VCaP (cell line): ENCODE data around the gene KAT7.

Experiments used
- H3K27ac ChIP-seq: fragments of 450-650 bp; 2 replicates; pipeline ENCODE4 v1.5.1; 2017
- TF ChIP-seq, protein P1 (sequence below): fragments of 450-650 bp; conservative IDR thresholded peaks from 2 replicates; pipeline ENCODE4 v1.5.1; 2017; ENCODE audit warnings: mild to moderate bottlenecking, moderate library complexity

Gene KAT7

DNA sequence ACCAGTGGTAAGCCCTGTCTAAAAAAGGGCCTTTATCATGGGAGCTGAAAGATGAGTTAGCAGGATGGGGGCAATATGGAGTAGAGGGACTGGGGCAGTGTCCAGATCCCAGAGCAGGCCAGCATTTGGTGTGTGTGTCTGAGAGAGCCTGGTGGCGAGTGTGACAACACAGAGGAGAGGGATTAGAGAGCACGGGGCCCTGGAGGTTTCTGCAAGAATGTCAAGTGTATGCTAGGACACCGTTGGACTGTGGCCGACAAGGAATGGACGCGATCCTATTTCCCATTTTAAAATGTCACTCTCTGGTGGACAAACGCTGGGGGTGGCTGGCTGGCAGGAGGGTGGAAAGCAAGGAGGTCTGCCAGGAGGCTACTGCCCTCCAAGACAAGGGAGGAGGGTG is 47.0 kb downstream of the KAT7 start:
- peak overlapping the region; percentile 91 for H3K27ac ChIP-seq
- TF ChIP-seq, protein P1, sequence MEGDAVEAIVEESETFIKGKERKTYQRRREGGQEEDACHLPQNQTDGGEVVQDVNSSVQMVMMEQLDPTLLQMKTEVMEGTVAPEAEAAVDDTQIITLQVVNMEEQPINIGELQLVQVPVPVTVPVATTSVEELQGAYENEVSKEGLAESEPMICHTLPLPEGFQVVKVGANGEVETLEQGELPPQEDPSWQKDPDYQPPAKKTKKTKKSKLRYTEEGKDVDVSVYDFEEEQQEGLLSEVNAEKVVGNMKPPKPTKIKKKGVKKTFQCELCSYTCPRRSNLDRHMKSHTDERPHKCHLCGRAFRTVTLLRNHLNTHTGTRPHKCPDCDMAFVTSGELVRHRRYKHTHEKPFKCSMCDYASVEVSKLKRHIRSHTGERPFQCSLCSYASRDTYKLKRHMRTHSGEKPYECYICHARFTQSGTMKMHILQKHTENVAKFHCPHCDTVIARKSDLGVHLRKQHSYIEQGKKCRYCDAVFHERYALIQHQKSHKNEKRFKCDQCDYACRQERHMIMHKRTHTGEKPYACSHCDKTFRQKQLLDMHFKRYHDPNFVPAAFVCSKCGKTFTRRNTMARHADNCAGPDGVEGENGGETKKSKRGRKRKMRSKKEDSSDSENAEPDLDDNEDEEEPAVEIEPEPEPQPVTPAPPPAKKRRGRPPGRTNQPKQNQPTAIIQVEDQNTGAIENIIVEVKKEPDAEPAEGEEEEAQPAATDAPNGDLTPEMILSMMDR = no peak

DNA sequence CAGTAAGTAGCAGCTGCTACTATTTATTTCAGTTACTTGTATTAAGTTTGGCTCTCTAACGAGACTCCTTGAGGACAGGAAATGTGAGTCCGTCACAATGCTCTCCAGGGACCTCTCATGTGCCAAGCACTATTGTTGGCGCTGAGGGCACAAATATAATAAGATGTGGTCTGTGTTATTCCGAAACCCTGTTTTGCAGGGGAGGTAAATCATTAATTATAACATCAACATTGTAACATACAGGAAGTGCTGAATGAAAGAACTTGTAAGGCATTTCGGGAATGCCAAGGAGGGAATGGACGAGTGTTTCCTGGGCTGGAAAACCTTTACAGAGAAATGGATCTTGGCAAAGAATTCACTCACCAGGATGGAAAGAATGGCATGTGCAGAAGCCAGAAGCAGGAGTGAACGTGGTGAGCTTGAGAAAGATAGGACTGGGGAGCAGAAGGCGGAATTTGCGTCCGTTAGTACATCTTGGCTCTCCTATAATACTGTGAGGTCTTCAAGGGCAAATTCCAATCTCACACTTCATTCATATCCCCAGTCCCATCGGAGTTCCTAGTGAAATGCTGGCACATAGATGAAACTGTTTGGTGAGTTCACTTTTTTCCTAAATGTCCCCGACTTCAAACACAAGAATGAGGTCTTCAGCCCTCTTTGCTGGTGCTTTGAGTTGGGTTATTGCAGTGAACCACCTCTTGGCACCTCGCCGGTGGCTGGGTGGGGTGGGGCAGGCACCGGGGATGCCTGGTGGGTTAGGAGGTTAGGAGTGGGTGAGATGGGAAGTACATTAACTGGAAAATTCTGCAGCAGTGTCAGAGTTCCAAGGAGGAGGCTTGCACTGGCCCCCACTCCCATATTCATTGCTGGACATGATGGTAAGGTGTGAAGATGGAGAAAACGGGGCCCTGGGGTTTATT is 47.9 kb downstream of the KAT7 start:
- peak overlapping the region; percentile 91 for H3K27ac ChIP-seq
- TF ChIP-seq, protein P1 = no peak

DNA sequence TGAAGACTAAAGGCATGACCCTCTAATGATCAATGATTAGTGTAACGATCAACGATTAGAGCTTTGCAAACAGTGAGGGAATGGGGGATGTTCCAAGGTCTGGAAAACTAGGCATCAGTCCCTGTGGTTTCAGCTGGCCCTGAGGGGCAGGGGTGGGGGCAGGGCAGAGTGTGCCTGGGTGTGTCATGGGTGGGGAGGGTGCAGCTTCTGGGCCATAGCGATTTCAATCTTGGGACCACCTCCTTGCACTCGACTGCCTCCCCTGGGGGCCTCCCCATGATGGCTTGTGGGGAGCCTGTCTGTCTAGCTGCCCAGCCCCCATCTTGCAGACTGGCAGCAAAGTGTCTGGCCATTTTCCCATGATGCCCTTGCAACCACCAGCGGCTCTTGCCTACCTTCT is 51.0 kb downstream of the KAT7 start:
- H3K27ac ChIP-seq = no peak overlapping the region; the same call in 1 of the 2 replicates
- TF ChIP-seq, protein P1 = no peak

DNA sequence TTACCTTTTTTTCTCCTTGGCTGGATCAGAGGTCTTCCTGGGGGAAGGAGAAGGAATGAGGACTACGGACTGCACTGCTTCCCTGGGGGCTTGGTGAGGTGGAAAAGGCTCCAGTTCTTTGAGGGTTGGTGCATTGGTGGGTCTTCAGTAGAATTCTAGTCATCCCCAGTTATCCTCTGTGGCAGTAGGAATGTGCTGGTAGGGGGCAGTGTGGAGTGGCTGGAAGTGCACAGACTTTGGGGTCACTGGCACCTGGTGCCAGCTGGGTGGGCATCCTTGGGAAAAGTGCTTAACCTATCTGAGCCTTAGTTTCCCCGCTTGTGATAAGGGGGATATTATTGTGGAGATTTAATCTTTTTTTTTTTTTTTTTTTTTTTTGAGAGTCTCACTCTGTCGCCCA is 53.1 kb downstream of the KAT7 start:
- H3K27ac ChIP-seq = no peak overlapping the region
- TF ChIP-seq, protein P1 = peak; percentile 20; the same call in 1 of the 2 replicates

DNA sequence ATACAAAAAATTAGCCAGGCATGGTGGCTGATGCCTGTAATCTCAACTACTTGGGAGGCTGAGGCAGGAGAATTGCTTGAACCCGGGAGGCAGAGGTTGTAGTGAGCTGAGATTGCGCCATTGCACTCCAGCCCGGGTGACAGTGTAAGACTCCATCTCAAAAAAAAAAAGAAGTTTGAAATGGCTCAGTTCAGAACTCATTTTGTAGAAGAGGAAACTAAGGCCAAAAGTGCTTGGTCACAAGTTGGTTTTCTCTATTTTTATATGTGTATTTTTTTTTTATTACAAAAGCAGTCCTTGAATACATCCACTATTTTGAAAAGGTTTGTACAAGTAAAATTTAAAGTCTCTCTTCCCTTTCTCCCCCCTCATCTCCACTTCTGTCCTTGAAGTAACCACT is 53.9 kb downstream of the KAT7 start:
- no peak overlapping the region for H3K27ac ChIP-seq
- TF ChIP-seq, protein P1 = no peak

DNA sequence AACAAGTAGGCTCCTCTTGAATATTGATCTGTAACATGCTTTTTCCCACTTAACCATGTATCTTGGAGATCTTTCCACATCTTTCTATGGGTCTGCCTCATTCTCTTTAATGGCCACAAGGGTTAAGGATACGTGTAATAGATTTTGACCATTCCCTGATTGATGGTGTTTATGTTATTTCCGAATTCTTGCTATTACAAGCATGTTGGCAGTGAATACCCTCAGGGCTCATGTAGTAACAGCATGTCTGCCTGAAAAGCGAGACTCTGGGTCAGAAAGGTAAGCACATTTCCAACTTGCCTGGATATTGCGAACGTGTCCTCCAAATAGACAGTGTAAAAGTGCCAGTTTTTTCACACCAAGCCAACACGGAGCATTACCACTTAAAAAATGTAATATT is 54.4 kb downstream of the KAT7 start:
- no peak overlapping the region for H3K27ac ChIP-seq
- TF ChIP-seq, protein P1 = no peak

DNA sequence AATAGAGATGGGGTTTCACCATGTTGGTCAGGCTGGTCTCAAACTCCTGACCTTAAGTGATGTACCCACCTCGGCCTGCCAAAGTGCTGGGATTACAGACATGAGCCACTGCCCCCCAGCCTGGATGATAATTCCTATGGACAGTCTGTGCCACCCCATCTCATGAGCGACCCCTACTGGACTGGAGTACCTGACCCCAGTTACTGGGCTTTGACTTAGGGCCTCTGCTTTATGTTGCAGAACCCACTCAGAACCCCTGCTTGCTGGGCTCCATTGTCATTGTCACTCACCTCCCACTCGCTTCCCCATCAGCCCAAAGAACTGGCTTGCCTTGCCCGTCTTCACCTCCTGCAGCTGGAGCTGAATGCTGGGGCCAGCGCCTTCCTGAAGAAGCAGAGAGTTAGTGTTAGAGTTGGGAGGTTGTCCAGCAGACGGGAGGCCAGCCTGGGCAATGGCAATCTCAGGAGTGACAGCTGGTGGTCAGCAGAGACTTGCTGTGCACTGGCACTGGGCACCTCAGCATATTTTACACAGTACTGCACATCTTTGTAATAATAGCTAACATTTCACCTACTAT is 55.4 kb downstream of the KAT7 start:
- H3K27ac ChIP-seq = no peak overlapping the region
- TF ChIP-seq, protein P1 = peak; percentile 78
